ENCODE data around the gene TMEM266. TPM values are rescaled to one million over a fixed set of nuclear protein-coding genes. Genes with fewer than 3 reads are reported as not detected.

TMEM266 gene
- total and polyA plus RNA-seq, 2 experiments from 2014 or later = 0.39 to 1.9 TPM

DNA sequence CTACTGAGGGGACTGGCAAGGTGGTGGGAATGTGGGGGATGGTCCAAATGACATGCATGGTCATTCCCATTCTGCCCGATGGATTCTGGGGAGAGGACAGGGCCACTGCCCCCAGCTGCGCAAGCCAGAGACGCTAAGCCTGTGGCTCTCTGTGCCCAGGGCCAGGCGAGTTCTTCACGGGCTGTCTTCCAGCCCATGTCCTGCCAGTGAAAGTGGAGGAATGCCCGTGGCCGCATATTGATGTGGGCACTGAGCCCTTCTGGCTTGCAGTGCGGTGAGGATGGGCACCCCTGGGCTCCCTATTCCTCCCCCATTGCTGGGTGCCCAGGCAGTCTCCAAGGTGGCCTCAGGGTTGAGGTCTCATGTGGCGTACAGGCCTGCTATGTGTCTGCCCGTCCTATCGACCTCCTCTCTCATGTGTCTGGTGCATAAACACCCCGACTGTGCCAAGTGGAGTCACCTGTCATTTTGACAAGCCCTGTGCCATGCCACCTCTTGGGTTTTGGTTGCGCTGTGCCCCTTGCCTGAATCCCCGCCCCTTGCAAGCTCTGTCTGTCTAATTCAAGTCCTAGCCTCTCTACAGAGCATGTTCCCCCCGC is 116.8 kb downstream of the TMEM266 start:
- Histone ChIP-seq H3K4me3 (no peak overlapping the region), H3K4me2 (no peak overlapping the region), H3K9me2 (replicated peaks; ENCODE audit: insufficient read depth) (no peaks in the 10 kb centered on the region), H3K36me3 (replicated peaks; ENCODE audit: insufficient read depth, low read depth) (no peaks in the 10 kb centered on the region), H3K9me3 (ENCODE audit: low read depth) (no peaks in the 10 kb centered on the region), H3K27me3 (no peaks in the 10 kb centered on the region), H3K4me1 (ENCODE audit: insufficient read depth) (no peaks in the 10 kb centered on the region), H3K27ac (no peak overlapping the region), H4K20me1 (ENCODE audit: insufficient read depth, poor library complexity, severe bottlenecking) (no peaks in the 10 kb centered on the region), H2AFZ (no peak overlapping the region), H3K79me2 (no peaks in the 10 kb centered on the region)
- DNase-seq (ENCODE audit: low spot score) = no peak
- WGBS (ENCODE audit: low lambda C conversion rate, missing lambda C conversion rate) = 95% methylated on average over 15 of the region's 15 CpGs
- no peak for TF ChIP-seq EZH2 (IDR thresholded peaks at IDR 0.05; ENCODE audit: borderline replicate concordance)
- TF ChIP-seq, protein P1, sequence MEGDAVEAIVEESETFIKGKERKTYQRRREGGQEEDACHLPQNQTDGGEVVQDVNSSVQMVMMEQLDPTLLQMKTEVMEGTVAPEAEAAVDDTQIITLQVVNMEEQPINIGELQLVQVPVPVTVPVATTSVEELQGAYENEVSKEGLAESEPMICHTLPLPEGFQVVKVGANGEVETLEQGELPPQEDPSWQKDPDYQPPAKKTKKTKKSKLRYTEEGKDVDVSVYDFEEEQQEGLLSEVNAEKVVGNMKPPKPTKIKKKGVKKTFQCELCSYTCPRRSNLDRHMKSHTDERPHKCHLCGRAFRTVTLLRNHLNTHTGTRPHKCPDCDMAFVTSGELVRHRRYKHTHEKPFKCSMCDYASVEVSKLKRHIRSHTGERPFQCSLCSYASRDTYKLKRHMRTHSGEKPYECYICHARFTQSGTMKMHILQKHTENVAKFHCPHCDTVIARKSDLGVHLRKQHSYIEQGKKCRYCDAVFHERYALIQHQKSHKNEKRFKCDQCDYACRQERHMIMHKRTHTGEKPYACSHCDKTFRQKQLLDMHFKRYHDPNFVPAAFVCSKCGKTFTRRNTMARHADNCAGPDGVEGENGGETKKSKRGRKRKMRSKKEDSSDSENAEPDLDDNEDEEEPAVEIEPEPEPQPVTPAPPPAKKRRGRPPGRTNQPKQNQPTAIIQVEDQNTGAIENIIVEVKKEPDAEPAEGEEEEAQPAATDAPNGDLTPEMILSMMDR (IDR thresholded peaks at IDR 0.05; ENCODE audit: poor library complexity) = no peak
- no peak for TF ChIP-seq EZH2phosphoT487 (IDR thresholded peaks at IDR 0.05; ENCODE audit: low read depth, severe bottlenecking, unreplicated experiment)

- Histone ChIP-seq H4K20me1 (ENCODE audit: insufficient read depth, poor library complexity, severe bottlenecking) (no peaks in the 10 kb centered on the region), H3K36me3 (replicated peaks; ENCODE audit: insufficient read depth, low read depth) (no peaks in the 10 kb centered on the region), H3K27ac (no peak overlapping the region), H3K4me3 (no peak overlapping the region), H3K27me3 (no peaks in the 10 kb centered on the region), H3K4me2 (no peak overlapping the region), H3K79me2 (no peaks in the 10 kb centered on the region), H3K4me1 (ENCODE audit: insufficient read depth) (no peaks in the 10 kb centered on the region), H3K9me3 (ENCODE audit: low read depth) (no peaks in the 10 kb centered on the region), H3K9me2 (replicated peaks; ENCODE audit: insufficient read depth) (no peaks in the 10 kb centered on the region), H2AFZ (no peak overlapping the region)
- TF ChIP-seq EZH2phosphoT487 (IDR thresholded peaks at IDR 0.05; ENCODE audit: low read depth, severe bottlenecking, unreplicated experiment) = no peak
- TF ChIP-seq, protein P1 (IDR thresholded peaks at IDR 0.05; ENCODE audit: poor library complexity) = no peak
- TF ChIP-seq EZH2 (IDR thresholded peaks at IDR 0.05; ENCODE audit: borderline replicate concordance) = no peak
- no peak for DNase-seq (ENCODE audit: low spot score)
- WGBS (ENCODE audit: low lambda C conversion rate, missing lambda C conversion rate) = 81% methylated on average over 15 of the region's 15 CpGs
These were observed 117.8 kb downstream of the TMEM266 start for GRCh38 chr15:76177491-76178040.

GRCh38 chr15:76178296-76179000 is 118.7 kb downstream of the TMEM266 start:
- no peaks in the 10 kb centered on the region for H4K20me1 ChIP-seq (ENCODE audit: insufficient read depth, poor library complexity, severe bottlenecking)
- WGBS (ENCODE audit: low lambda C conversion rate, missing lambda C conversion rate) = 74% methylated on average over 20 of the region's 21 CpGs
- no peaks in the 10 kb centered on the region for H3K9me2 ChIP-seq (replicated peaks; ENCODE audit: insufficient read depth)
- TF ChIP-seq EZH2 (IDR thresholded peaks at IDR 0.05; ENCODE audit: borderline replicate concordance) = no peak
- no peak for TF ChIP-seq EZH2phosphoT487 (IDR thresholded peaks at IDR 0.05; ENCODE audit: low read depth, severe bottlenecking, unreplicated experiment)
- TF ChIP-seq, protein P1 (IDR thresholded peaks at IDR 0.05; ENCODE audit: poor library complexity) = no peak
- no peak overlapping the region for H3K4me2 ChIP-seq
- H3K79me2 ChIP-seq = no peaks in the 10 kb centered on the region
- H3K36me3 ChIP-seq (replicated peaks; ENCODE audit: insufficient read depth, low read depth) = no peaks in the 10 kb centered on the region
- H3K27me3 ChIP-seq = no peaks in the 10 kb centered on the region
- no peak overlapping the region for H2AFZ ChIP-seq
- no peak overlapping the region for H3K4me3 ChIP-seq
- no peaks in the 10 kb centered on the region for H3K9me3 ChIP-seq (ENCODE audit: low read depth)
- no peaks in the 10 kb centered on the region for H3K4me1 ChIP-seq (ENCODE audit: insufficient read depth)
- DNase-seq (ENCODE audit: low spot score) = no peak
- no peak overlapping the region for H3K27ac ChIP-seq

Data from hepatocyte (in vitro differentiated cells).